H1 (cell line): ENCODE results near the gene SSBP3. TPM values are rescaled to one million over a fixed set of nuclear protein-coding genes. Genes with fewer than 3 reads are reported as not detected.

ENCODE experiments used
- CTCF ChIA-PET: fragments of 300-600 bp; sonication (Branson Sonifier 250); formaldehyde crosslinking; loops from one replicate; lab custom pipeline; 2021; ENCODE audit not compliant: partially characterized antibody; lab: Charles Lee
- POLR2A ChIA-PET: fragments of 300-600 bp; sonication (Branson Sonifier 250); formaldehyde crosslinking; loops from one replicate; lab custom pipeline; 2021; ENCODE audit warnings: inconsistent platforms; ENCODE audit not compliant: partially characterized antibody; lab: Charles Lee
- DNase-seq, 2 experiments: peaks; one replicate each; pipeline versions ENCODE4 v3.0.0 to v3.0.0-alpha.2; 2010 to 2022; ENCODE audit warnings: low spot score in 2 of 2, low read depth in 1 of 2, mixed read lengths in 1 of 2
- FAIRE-seq: peaks from 2 replicates; lab custom pipeline; 2011; peaks lifted over from hg19 to GRCh38; lab: Jason Lieb, UNC
- H2AFZ ChIP-seq: 2 replicates; pipeline ENCODE4 v1.8.1; 2012; ENCODE audit warnings: low read length, inconsistent platforms
- H2AK5ac ChIP-seq: 2 replicates; pipeline ENCODE4 v1.6.1; 2013; ENCODE audit warnings: low read depth, low read length
- H2BK120ac ChIP-seq: replicated peaks from 2 replicates; pipeline ENCODE3; 2013; ENCODE audit warnings: low read depth, low read length, inconsistent platforms
- H2BK12ac ChIP-seq: 2 replicates; pipeline ENCODE4 v1.6.1; 2013; ENCODE audit warnings: low read depth, low read length
- H2BK15ac ChIP-seq: 2 replicates; pipeline ENCODE4 v1.6.1; 2013; ENCODE audit warnings: low read length
- H2BK20ac ChIP-seq: 2 replicates; pipeline ENCODE4 v1.6.1; 2013; ENCODE audit warnings: low read length
- H2BK5ac ChIP-seq: 2 replicates; pipeline ENCODE4 v1.6.1; 2013; ENCODE audit warnings: low read depth, low read length
- H3K14ac ChIP-seq: 2 replicates; pipeline ENCODE4 v1.6.1; 2013; ENCODE audit warnings: inconsistent platforms; ENCODE audit not compliant: insufficient read length
- H3K18ac ChIP-seq: 2 replicates; pipeline ENCODE4 v1.6.1; 2013; ENCODE audit warnings: low read length; ENCODE audit errors: extremely low read depth
- H3K23ac ChIP-seq: 2 replicates; pipeline ENCODE4 v1.6.1; 2013; ENCODE audit warnings: inconsistent platforms; ENCODE audit not compliant: insufficient read length
- H3K23me2 ChIP-seq: 2 replicates; pipeline ENCODE4 v1.6.1; 2013; ENCODE audit warnings: low read depth, low read length
- H3K27ac ChIP-seq: 2 replicates; pipeline ENCODE4 v1.6.1; 2011; ENCODE audit warnings: low read depth, low read length, inconsistent platforms
- H3K27me3 ChIP-seq, 4 experiments: replicated peaks in 1 of 4; 1 replicate in 1 of 4; 2 replicates in 3 of 4; pipeline versions ENCODE4 v1.6.1 to v1.8.1; 2011 to 2013; ENCODE audit warnings: low read length in 3 of 4, mild to moderate bottlenecking in 3 of 4, inconsistent platforms in 2 of 4, mixed read lengths in 2 of 4, moderate library complexity in 1 of 4; ENCODE audit not compliant: control insufficient read depth in 3 of 4, insufficient read depth in 3 of 4; ENCODE audit errors: extremely low read depth in 1 of 4
- H3K36me3 ChIP-seq, 4 experiments: 2 replicates each; pipeline versions ENCODE4 v1.6.1 to v1.8.1; 2011 to 2013; ENCODE audit warnings: mild to moderate bottlenecking in 4 of 4, low read length in 3 of 4, moderate library complexity in 2 of 4, control low read depth in 1 of 4, inconsistent platforms in 1 of 4; ENCODE audit not compliant: insufficient read depth in 4 of 4, control insufficient read depth in 2 of 4
- H3K4ac ChIP-seq: replicated peaks from 2 replicates; pipeline ENCODE3; 2013; ENCODE audit warnings: low read length, low read depth, mixed read lengths, inconsistent platforms; ENCODE audit not compliant: insufficient read length
- H3K4me1 ChIP-seq, 4 experiments: replicated peaks in 1 of 4; 1 replicate in 1 of 4; 2 replicates in 3 of 4; pipeline versions ENCODE4 v1.6.1 to v1.8.1; 2011 to 2013; ENCODE audit warnings: low read length in 3 of 4, inconsistent platforms in 2 of 4, mixed read lengths in 1 of 4; ENCODE audit not compliant: insufficient read depth in 4 of 4, control insufficient read depth in 3 of 4
- H3K4me2 ChIP-seq, 2 experiments: 2 replicates each; pipeline versions ENCODE4 v1.6.1 to v1.8.1; 2011 to 2013; ENCODE audit warnings: low read depth in 2 of 2, low read length in 2 of 2, control low read depth in 1 of 2, inconsistent platforms in 1 of 2, mild to moderate bottlenecking in 1 of 2; ENCODE audit not compliant: insufficient read depth in 1 of 2
- H3K4me3 ChIP-seq, 4 experiments: fragments of 200-600, 300-600 bp in 1 of 4; sonication (generic), shearing (Covaris generic), sonication (Bioruptor Twin) in 1 of 4; 2 replicates each; pipeline versions ENCODE4 v1.5.1 to v1.8.1; 2011 to 2016; ENCODE audit warnings: low read length in 4 of 4, low read depth in 3 of 4, control low read depth in 2 of 4, inconsistent platforms in 2 of 4, mild to moderate bottlenecking in 2 of 4, mixed read lengths in 1 of 4, moderate library complexity in 1 of 4; ENCODE audit not compliant: insufficient read depth in 2 of 4; ENCODE audit errors: extremely low read depth in 1 of 4
- H3K56ac ChIP-seq: replicated peaks from 2 replicates; pipeline ENCODE3; 2013; ENCODE audit warnings: low read depth, mild to moderate bottlenecking, mixed read lengths, low read length, inconsistent platforms; ENCODE audit not compliant: insufficient read length
- H3K79me1 ChIP-seq: 2 replicates; pipeline ENCODE4 v1.6.1; 2013; ENCODE audit warnings: low read depth, low read length, control low read depth
- H3K79me2 ChIP-seq, 2 experiments: 2 replicates each; pipeline versions ENCODE4 v1.6.1 to v1.8.1; 2012 to 2013; ENCODE audit warnings: low read length in 2 of 2, mild to moderate bottlenecking in 2 of 2, inconsistent platforms in 1 of 2; ENCODE audit not compliant: insufficient read depth in 2 of 2, control insufficient read depth in 1 of 2
- H3K9ac ChIP-seq, 4 experiments: replicated peaks in 1 of 4; 1 replicate in 1 of 4; 2 replicates in 3 of 4; pipeline versions ENCODE4 v1.6.1 to v1.8.1; 2011 to 2013; ENCODE audit warnings: low read depth in 3 of 4, low read length in 3 of 4, control low read depth in 2 of 4, mild to moderate bottlenecking in 2 of 4, moderate library complexity in 2 of 4, inconsistent platforms in 1 of 4; ENCODE audit errors: extremely low read depth in 1 of 4
- H3K9me3 ChIP-seq, 2 experiments: 2 replicates each; pipeline versions ENCODE4 v1.6.1 to v1.8.1; 2012 to 2013; ENCODE audit warnings: mild to moderate bottlenecking in 2 of 2, moderate library complexity in 2 of 2, control low read depth in 1 of 2, inconsistent platforms in 1 of 2, low read depth in 1 of 2, low read length in 1 of 2, mixed read lengths in 1 of 2; ENCODE audit not compliant: insufficient read depth in 2 of 2
- H4K20me1 ChIP-seq, 2 experiments: replicated peaks in 1 of 2; 2 replicates each; pipeline versions ENCODE3 to v1.8.1; 2011 to 2013; ENCODE audit warnings: inconsistent platforms in 2 of 2, low read length in 2 of 2, mild to moderate bottlenecking in 1 of 2; ENCODE audit not compliant: insufficient read depth in 2 of 2, control insufficient read depth in 1 of 2
- H4K5ac ChIP-seq: 2 replicates; pipeline ENCODE4 v1.6.1; 2013; ENCODE audit warnings: low read length, low read depth, mixed read lengths, inconsistent platforms; ENCODE audit not compliant: insufficient read length
- H4K8ac ChIP-seq: 2 replicates; pipeline ENCODE4 v1.8.0; 2013; ENCODE audit warnings: mild to moderate bottlenecking, moderate library complexity, low read length, inconsistent platforms; ENCODE audit not compliant: insufficient read depth; ENCODE audit errors: extremely low read depth
- H4K91ac ChIP-seq: replicated peaks from 2 replicates; pipeline ENCODE3; 2013; ENCODE audit warnings: low read length, mixed read lengths, inconsistent platforms; ENCODE audit not compliant: insufficient read length
- KDM1A ChIP-seq: fragments of 200-600, 300-600 bp; sonication (generic); IDR thresholded peaks from 2 replicates; pipeline ENCODE4 v1.7.1; 2016; ENCODE audit warnings: mild to moderate bottlenecking, low read length, borderline replicate concordance
- POLR2AphosphoS5 ChIP-seq: IDR thresholded peaks from 2 replicates; pipeline ENCODE4 v1.6.1; 2011; ENCODE audit warnings: low read depth, low read length
- RBBP5 ChIP-seq: IDR thresholded peaks from 2 replicates; pipeline ENCODE4 v1.7.1; 2012; ENCODE audit warnings: low read depth, mild to moderate bottlenecking, inconsistent platforms, low read length, moderate library complexity, borderline replicate concordance
- SAP30 ChIP-seq: fragments of 300-600 bp; sonication (generic); IDR thresholded peaks from 2 replicates; pipeline ENCODE4 v1.7.1; 2012; ENCODE audit warnings: low read length, moderate library complexity, mild to moderate bottlenecking, inconsistent platforms; ENCODE audit not compliant: insufficient read depth, insufficient replicate concordance
- SP1 ChIP-seq: IDR thresholded peaks from 2 replicates; pipeline ENCODE4 v1.6.1; 2011; ENCODE audit warnings: low read depth, low read length
- WGBS, 2 experiments: shearing (Covaris generic) in 1 of 2; methylation state at CpG; one replicate each; pipeline versions ENCODE4 v1.1.6 to v1.1.7; 2013 to 2015; ENCODE audit warnings: low lambda C conversion rate in 2 of 2, mixed read lengths in 2 of 2, inconsistent platforms in 1 of 2, low coverage in 1 of 2, missing lambda C conversion rate in 1 of 2; ENCODE audit not compliant: insufficient replicate concordance in 2 of 2, insufficient coverage in 1 of 2, insufficient read length in 1 of 2; ENCODE audit errors: extremely low coverage in 1 of 2, missing lambda C conversion rate in 1 of 2; 5-methylcytosine and 5-hydroxymethylcytosine counted together
- polyA plus RNA-seq, 7 experiments: library from polyadenylated mRNA; depleted of rRNA in 3 of 7; stranded (reverse) in 5 of 7; unstranded in 2 of 7; fragments of >200 nt in 5 of 7; fragments of 200-250 nt in 2 of 7; gene quantifications; 1 replicate in 5 of 7; 2 replicates in 1 of 7; 4 replicates in 1 of 7; pipeline versions ENCODE4 v1.2.1 to v1.2.3, GENCODE V29; 2011 to 2013; ENCODE audit warnings: missing spikeins in 2 of 7, mixed read lengths in 2 of 7
- total RNA-seq: library from RNA; stranded (reverse); fragmentation: NEBNext Ultra II Directional; extraction: Animal tissue kit (Norgen Biotek cat#: 25700); gene quantifications from 2 replicates; pipeline ENCODE4 v1.2.1, GENCODE V29; 2021
- TF ChIP-seq, protein P1 (sequence below): IDR thresholded peaks from 2 replicates; pipeline ENCODE4 v1.6.1; 2012; ENCODE audit warnings: low read length, inconsistent platforms

Gene SSBP3
- total and polyA plus RNA-seq, 2 of the 8 experiments (the other 6 are each of a cell fraction or from before 2014, with no cell fraction given) = 99.7 to 133 TPM

DNA sequence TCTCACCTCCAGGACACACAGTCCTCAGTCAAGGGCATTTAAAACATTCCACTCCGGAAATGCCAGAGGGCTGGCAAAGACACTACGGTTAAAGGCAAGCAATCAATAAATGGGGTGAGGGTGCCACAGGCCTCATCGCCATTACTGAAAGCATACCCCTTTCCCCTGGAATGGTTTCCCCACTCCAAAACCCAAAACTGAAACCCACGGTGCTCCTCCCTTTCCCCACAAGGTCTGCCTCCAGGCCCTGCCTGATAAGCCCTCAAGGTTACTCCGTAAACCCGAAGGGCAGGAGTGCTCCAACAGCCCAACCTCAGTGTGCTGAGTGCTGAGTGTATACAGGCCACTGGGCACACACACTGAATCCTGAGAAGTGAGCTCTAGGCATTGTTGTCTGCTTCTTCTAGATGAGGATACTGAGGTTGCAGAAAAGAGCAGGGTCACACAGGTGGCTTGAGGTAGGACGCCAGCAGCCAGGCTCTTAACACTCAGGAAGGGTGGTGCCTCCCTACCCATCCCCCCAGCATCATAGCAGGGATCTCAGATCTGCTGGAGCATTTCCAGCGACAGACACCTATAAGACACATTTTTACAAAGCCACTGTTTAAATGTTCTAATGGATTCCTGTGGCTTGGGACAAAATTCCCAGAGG is 29.0 kb downstream of the SSBP3 start:
- peaks cover 42 to 73% (median 60%) of the 10 kb centered on the region in 4 experiments for H3K4me1 ChIP-seq
- H4K20me1 ChIP-seq = peaks cover 12 to 28% of the 10 kb centered on the region in 2 experiments
- H2BK5ac ChIP-seq = peak overlapping the region; percentile 72
- peaks cover 20 to 89% of the 10 kb centered on the region in 2 experiments for H3K79me2 ChIP-seq
- no peaks in the 10 kb centered on the region for H3K9me3 ChIP-seq
- H2BK120ac ChIP-seq = peak overlapping the region; percentile 0
- H2BK15ac ChIP-seq = peak overlapping the region; percentile 3
- H3K4me3 ChIP-seq = no peak overlapping the region
- H4K8ac ChIP-seq = no peak overlapping the region
- no peak overlapping the region for H2AFZ ChIP-seq
- H3K36me3 ChIP-seq = peaks cover 0 to under 1% (median 0%) of the 10 kb centered on the region in 4 experiments; a peak in 2 of 8 replicates
- no peaks in the 10 kb centered on the region for H3K27me3 ChIP-seq
- peak overlapping the region; percentile 62 for H2BK12ac ChIP-seq
- H3K56ac ChIP-seq = no peak overlapping the region
- peak overlapping the region; percentile 29 to 53 for H3K4me2 ChIP-seq
- no peak for DNase-seq
- 0 out of 2 replicates have a peak, but pooled peaks cover 6% of the 10 kb centered on the region for H3K23me2 ChIP-seq
- CTCF ChIA-PET = interaction anchor here (0.9 to 1.8 kb wide), 8 partner anchors 8 to 103 kb away, joined by 3 to 7 read pairs (median 4); no protein-coding TSS in a partner anchor
- TF ChIP-seq KDM1A (no peak), SAP30 (no peak), POLR2AphosphoS5 (no peak), SP1 (no peak), RBBP5 (no peak)
- TF ChIP-seq, protein P1, sequence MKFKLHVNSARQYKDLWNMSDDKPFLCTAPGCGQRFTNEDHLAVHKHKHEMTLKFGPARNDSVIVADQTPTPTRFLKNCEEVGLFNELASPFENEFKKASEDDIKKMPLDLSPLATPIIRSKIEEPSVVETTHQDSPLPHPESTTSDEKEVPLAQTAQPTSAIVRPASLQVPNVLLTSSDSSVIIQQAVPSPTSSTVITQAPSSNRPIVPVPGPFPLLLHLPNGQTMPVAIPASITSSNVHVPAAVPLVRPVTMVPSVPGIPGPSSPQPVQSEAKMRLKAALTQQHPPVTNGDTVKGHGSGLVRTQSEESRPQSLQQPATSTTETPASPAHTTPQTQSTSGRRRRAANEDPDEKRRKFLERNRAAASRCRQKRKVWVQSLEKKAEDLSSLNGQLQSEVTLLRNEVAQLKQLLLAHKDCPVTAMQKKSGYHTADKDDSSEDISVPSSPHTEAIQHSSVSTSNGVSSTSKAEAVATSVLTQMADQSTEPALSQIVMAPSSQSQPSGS = no peak
- TF ChIP-seq, all 59 proteins: peak for 0
- H3K14ac ChIP-seq = no peak overlapping the region
- H3K18ac ChIP-seq = peak overlapping the region; percentile 76
- peaks cover 39% of the 10 kb centered on the region for H3K79me1 ChIP-seq
- H3K23ac ChIP-seq = no peak overlapping the region
- H3K27ac ChIP-seq = peak overlapping the region; percentile 41; the same call in 1 of the 2 replicates
- peak overlapping the region; percentile 86 for H4K91ac ChIP-seq
- POLR2A ChIA-PET = interaction anchor here (0.8 to 2.0 kb wide), 13 partner anchors 9 to 86 kb away, joined by 3 to 10 read pairs (median 5); partner anchors contain the start of gene SSBP3
- H3K9ac ChIP-seq = peak overlapping the region in 3 of 4 experiments; percentile 19 to 36 (median 35); a peak in 3 of 7 replicates
- H4K5ac ChIP-seq = no peak overlapping the region
- no peak for FAIRE-seq
- peak overlapping the region; percentile 54 for H2AK5ac ChIP-seq
- WGBS, 2 experiments = 70% methylated on average over 8 of the region's 8 CpGs; no CpG with 5 or more reads in 1 of the 2 experiments
- H3K4ac ChIP-seq = no peak overlapping the region
- peak overlapping the region; percentile 94 for H2BK20ac ChIP-seq
